Mesendoderm (in vitro differentiated cells): ENCODE measurements around the gene SLC25A5.
"Not testable (repeated sequence)": the region's sequence is repeated elsewhere in the genome, so short reads cannot be mapped to it uniquely, and the experiment has no call there.

ENCODE experiments used
- DNase-seq: peaks from one replicate; pipeline ENCODE4 v3.0.0; 2013
- H2AK5ac ChIP-seq: 2 replicates; pipeline ENCODE4 v1.6.1; 2013; ENCODE audit warnings: low read length, inconsistent platforms
- H2BK120ac ChIP-seq: 2 replicates; pipeline ENCODE4 v1.6.1; 2013; ENCODE audit warnings: low read depth, mild to moderate bottlenecking, low read length, moderate library complexity, mixed read lengths
- H2BK15ac ChIP-seq: replicated peaks from 2 replicates; pipeline ENCODE4 v1.6.1; 2013; ENCODE audit warnings: low read depth, mild to moderate bottlenecking, moderate library complexity
- H2BK5ac ChIP-seq: 2 replicates; pipeline ENCODE4 v1.6.1; 2013; ENCODE audit warnings: low read length, inconsistent platforms
- H3K18ac ChIP-seq: 2 replicates; pipeline ENCODE4 v1.6.1; 2013; ENCODE audit warnings: mild to moderate bottlenecking, low read length, mixed read lengths
- H3K23ac ChIP-seq: one replicate; pipeline ENCODE4 v1.6.1; 2013; ENCODE audit warnings: low read length
- H3K27ac ChIP-seq: 2 replicates; pipeline ENCODE4 v1.5.1; 2013; ENCODE audit warnings: low read depth, mild to moderate bottlenecking, inconsistent platforms, low read length, moderate library complexity
- H3K27me3 ChIP-seq: 2 replicates; pipeline ENCODE4 v1.6.1; 2013; ENCODE audit warnings: low read length, control low read depth, mild to moderate bottlenecking, inconsistent platforms; ENCODE audit not compliant: insufficient read depth, poor library complexity
- H3K36me3 ChIP-seq: 2 replicates; pipeline ENCODE4 v1.6.1; 2013; ENCODE audit warnings: low read length, inconsistent platforms; ENCODE audit not compliant: control insufficient read depth, insufficient read depth
- H3K4ac ChIP-seq: one replicate; pipeline ENCODE4 v1.6.1; 2013; ENCODE audit warnings: low read depth, mild to moderate bottlenecking, low read length, moderate library complexity
- H3K4me1 ChIP-seq: 2 replicates; pipeline ENCODE4 v1.6.1; 2013; ENCODE audit warnings: low read depth, low read length, inconsistent platforms; ENCODE audit not compliant: control insufficient read depth
- H3K4me2 ChIP-seq: 2 replicates; pipeline ENCODE4 v1.6.1; 2013; ENCODE audit warnings: low read length
- H3K4me3 ChIP-seq: 2 replicates; pipeline ENCODE4 v1.5.1; 2013; ENCODE audit warnings: mild to moderate bottlenecking, low read length
- H3K56ac ChIP-seq: one replicate; pipeline ENCODE4 v1.6.1; 2013; ENCODE audit warnings: low read length
- H3K79me1 ChIP-seq: 2 replicates; pipeline ENCODE4 v1.6.1; 2013; ENCODE audit warnings: low read length, inconsistent platforms
- H3K79me2 ChIP-seq: 2 replicates; pipeline ENCODE4 v1.6.1; 2013; ENCODE audit warnings: mild to moderate bottlenecking, low read length; ENCODE audit not compliant: control insufficient read depth, insufficient read depth
- H3K9ac ChIP-seq: 2 replicates; pipeline ENCODE4 v1.6.1; 2013; ENCODE audit warnings: low read length, inconsistent platforms
- H4K5ac ChIP-seq: one replicate; pipeline ENCODE4 v1.6.1; 2013; ENCODE audit warnings: low read length
- H4K8ac ChIP-seq: one replicate; pipeline ENCODE4 v1.6.1; 2013; ENCODE audit warnings: low read depth, mild to moderate bottlenecking, control low read depth, low read length, moderate library complexity
- WGBS: extraction: QIAGEN DNeasy Blood & Tissue Kit; methylation state at CpG from one replicate; pipeline ENCODE4 v1.1.7; 2013; ENCODE audit warnings: low lambda C conversion rate, missing lambda C conversion rate; ENCODE audit not compliant: insufficient coverage; ENCODE audit errors: extremely low coverage; 5-methylcytosine and 5-hydroxymethylcytosine counted together

The SLC25A5 gene

GRCh38 chrX:119502727-119503483, 34.7 kb downstream of the SLC25A5 start:
- no peak for DNase-seq
- Histone ChIP-seq H3K36me3 (no peaks in the 10 kb centered on the region), H3K79me2 (no peaks in the 10 kb centered on the region), H3K18ac (no peak overlapping the region), H3K9ac (no peak overlapping the region), H2AK5ac (no peak overlapping the region), H3K27me3 (no peaks in the 10 kb centered on the region), H3K27ac (no peak overlapping the region), H3K4me3 (no peak overlapping the region), H2BK120ac (no peak overlapping the region), H3K56ac (no peak overlapping the region), H3K4me2 (no peak overlapping the region), H2BK5ac (no peak overlapping the region), H3K79me1 (no peaks in the 10 kb centered on the region), H2BK15ac (no peak overlapping the region), H4K8ac (no peak overlapping the region), H4K5ac (no peak overlapping the region), H3K4ac (no peak overlapping the region), H3K4me1 (no peaks in the 10 kb centered on the region), H3K23ac (no peak overlapping the region)
- WGBS = no CpG with 5 or more reads among the region's 11 CpGs

GRCh38 chrX:119503484-119503861, 35.2 kb downstream of the SLC25A5 start:
- no peak overlapping the region for H3K4me3 ChIP-seq
- no peaks in the 10 kb centered on the region for H3K36me3 ChIP-seq
- H2BK15ac ChIP-seq = no peak overlapping the region
- no peak overlapping the region for H3K18ac ChIP-seq
- no peak overlapping the region for H4K8ac ChIP-seq
- no peak overlapping the region for H2AK5ac ChIP-seq
- no peak overlapping the region for H4K5ac ChIP-seq
- WGBS = no CpG with 5 or more reads among the region's 2 CpGs
- H3K9ac ChIP-seq = no peak overlapping the region
- no peaks in the 10 kb centered on the region for H3K79me1 ChIP-seq
- H3K4me1 ChIP-seq = no peaks in the 10 kb centered on the region
- no peak overlapping the region for H3K4ac ChIP-seq
- no peaks in the 10 kb centered on the region for H3K27me3 ChIP-seq
- no peak overlapping the region for H3K27ac ChIP-seq
- H3K4me2 ChIP-seq = no peak overlapping the region
- H3K56ac ChIP-seq = no peak overlapping the region
- DNase-seq = peak; percentile 53
- no peaks in the 10 kb centered on the region for H3K79me2 ChIP-seq
- no peak overlapping the region for H3K23ac ChIP-seq
- H2BK120ac ChIP-seq = no peak overlapping the region
- no peak overlapping the region for H2BK5ac ChIP-seq

- not testable (repeated sequence) for H3K27ac ChIP-seq, H3K56ac ChIP-seq, H3K79me1 ChIP-seq, H3K9ac ChIP-seq, H2BK120ac ChIP-seq, H3K4me2 ChIP-seq, H3K23ac ChIP-seq, H2BK5ac ChIP-seq, H2BK15ac ChIP-seq, H2AK5ac ChIP-seq, H3K4me3 ChIP-seq, H3K18ac ChIP-seq, DNase-seq, H3K79me2 ChIP-seq, H3K4me1 ChIP-seq, H3K36me3 ChIP-seq, H3K4ac ChIP-seq, H4K5ac ChIP-seq, H3K27me3 ChIP-seq, H4K8ac ChIP-seq
- no CpG with 5 or more reads among the region's 10 CpGs for WGBS
Observed at GRCh38 chrX:119505145-119505544, 36.9 kb downstream of the SLC25A5 start.

GRCh38 chrX:119505945-119506344, 37.7 kb downstream of the SLC25A5 start:
- Histone ChIP-seq H2BK15ac (no peak overlapping the region), H3K4ac (no peak overlapping the region), H3K23ac (no peak overlapping the region), H3K56ac (no peak overlapping the region), H4K5ac (no peak overlapping the region), H3K27me3 (no peaks in the 10 kb centered on the region), H3K9ac (no peak overlapping the region), H2BK5ac (no peak overlapping the region), H2AK5ac (no peak overlapping the region), H4K8ac (no peak overlapping the region), H2BK120ac (no peak overlapping the region), H3K36me3 (no peaks in the 10 kb centered on the region), H3K4me1 (no peaks in the 10 kb centered on the region), H3K79me2 (no peaks in the 10 kb centered on the region), H3K4me2 (no peak overlapping the region), H3K79me1 (no peaks in the 10 kb centered on the region), H3K27ac (no peak overlapping the region), H3K18ac (no peak overlapping the region), H3K4me3 (no peak overlapping the region)
- DNase-seq = no peak
- no CpG with 5 or more reads among the region's 4 CpGs for WGBS

GRCh38 chrX:119507206-119507605, 39.0 kb downstream of the SLC25A5 start:
- no peaks in the 10 kb centered on the region for H3K27me3 ChIP-seq
- no peak overlapping the region for H3K27ac ChIP-seq
- H3K23ac ChIP-seq = no peak overlapping the region
- no peak overlapping the region for H3K4me2 ChIP-seq
- no peak overlapping the region for H2AK5ac ChIP-seq
- DNase-seq = no peak
- no peaks in the 10 kb centered on the region for H3K79me1 ChIP-seq
- no peak overlapping the region for H3K9ac ChIP-seq
- WGBS = no CpG with 5 or more reads among the region's 6 CpGs
- H3K4me3 ChIP-seq = no peak overlapping the region
- no peak overlapping the region for H4K8ac ChIP-seq
- H3K56ac ChIP-seq = no peak overlapping the region
- no peak overlapping the region for H2BK120ac ChIP-seq
- no peak overlapping the region for H3K18ac ChIP-seq
- H3K4me1 ChIP-seq = no peaks in the 10 kb centered on the region
- no peaks in the 10 kb centered on the region for H3K36me3 ChIP-seq
- H4K5ac ChIP-seq = no peak overlapping the region
- no peak overlapping the region for H2BK5ac ChIP-seq
- no peaks in the 10 kb centered on the region for H3K79me2 ChIP-seq
- no peak overlapping the region for H3K4ac ChIP-seq
- H2BK15ac ChIP-seq = no peak overlapping the region
